SJSA1 (cell line): ENCODE data around the gene ARHGEF28. TPM values are rescaled to one million over a fixed set of nuclear protein-coding genes. Genes with fewer than 3 reads are reported as not detected.

ENCODE experiments used
- DNase-seq, 2 experiments: peaks; one replicate each; pipeline ENCODE4 v3.0.0-alpha.2; 2015 to 2020; ENCODE audit warnings: low spot score in 2 of 2, low read depth in 1 of 2
- H3K27ac ChIP-seq: fragments of 250-450 bp; sonication (Bioruptor Pico); 2 replicates; pipeline ENCODE4 v1.5.1; 2020; ENCODE audit warnings: mild to moderate bottlenecking, moderate library complexity
- H3K27me3 ChIP-seq: fragments of 250-450 bp; sonication (Bioruptor Pico); replicated peaks from 2 replicates; pipeline ENCODE4 v1.5.1; 2020; ENCODE audit warnings: mild to moderate bottlenecking, moderate library complexity
- H3K36me3 ChIP-seq: fragments of 250-450 bp; sonication (Bioruptor Pico); 2 replicates; pipeline ENCODE4 v1.5.1; 2020; ENCODE audit warnings: mild to moderate bottlenecking
- H3K4me1 ChIP-seq: fragments of 250-450 bp; sonication (Bioruptor Pico); replicated peaks from 2 replicates; pipeline ENCODE4 v1.6.1; 2021; ENCODE audit warnings: mild to moderate bottlenecking
- H3K4me3 ChIP-seq: fragments of 250-450 bp; sonication (Bioruptor Pico); 2 replicates; pipeline ENCODE4 v1.5.1; 2020; ENCODE audit warnings: mild to moderate bottlenecking
- H3K9me3 ChIP-seq: fragments of 250-450 bp; sonication (Bioruptor Pico); replicated peaks from 2 replicates; pipeline ENCODE4 v1.5.1; 2020; ENCODE audit warnings: mild to moderate bottlenecking
- total RNA-seq: library from RNA; depleted of rRNA; stranded (reverse); fragments of >200 nt; shearing (Covaris generic); gene quantifications from 2 replicates; pipeline ENCODE4 v1.2.3, GENCODE V29; 2014

ARHGEF28 gene
- total RNA-seq, 1 experiment from 2014 or later = 20.2 TPM

DNA sequence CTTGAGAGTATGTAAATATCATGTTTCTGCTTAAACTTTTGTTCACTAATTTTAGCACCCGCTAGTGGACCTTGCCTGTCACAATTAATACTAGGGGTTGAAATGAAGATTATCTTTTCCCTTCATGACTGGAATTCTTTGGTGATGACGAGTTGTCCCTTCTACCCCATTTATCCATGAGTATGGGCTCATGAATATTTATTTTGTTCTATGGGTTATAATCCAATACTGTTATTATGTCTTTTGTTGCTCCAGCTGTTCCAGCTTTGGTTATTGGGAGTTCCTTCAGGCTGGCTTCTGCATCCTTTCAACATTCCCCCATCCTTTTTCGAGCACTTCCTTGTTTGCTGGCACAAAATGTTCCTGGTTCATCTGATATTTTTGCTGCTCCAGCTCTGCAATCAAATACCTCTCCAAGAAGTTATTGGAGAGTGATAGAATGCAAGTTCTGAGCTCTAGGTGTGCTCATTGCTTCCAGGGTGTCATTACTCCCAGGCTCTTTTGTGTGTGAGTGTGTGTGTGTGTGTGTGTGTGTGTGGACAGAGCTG is 19.7 kb upstream of the ARHGEF28 start:
- Histone ChIP-seq H3K36me3 (no peaks in the 10 kb centered on the region), H3K27me3 (no peaks in the 10 kb centered on the region), H3K27ac (no peak overlapping the region), H3K9me3 (peaks cover 3% of the 10 kb centered on the region; the same call in 1 of the 2 replicates), H3K4me1 (peaks cover 18% of the 10 kb centered on the region), H3K4me3 (no peak overlapping the region)
- DNase-seq = no peak

DNA sequence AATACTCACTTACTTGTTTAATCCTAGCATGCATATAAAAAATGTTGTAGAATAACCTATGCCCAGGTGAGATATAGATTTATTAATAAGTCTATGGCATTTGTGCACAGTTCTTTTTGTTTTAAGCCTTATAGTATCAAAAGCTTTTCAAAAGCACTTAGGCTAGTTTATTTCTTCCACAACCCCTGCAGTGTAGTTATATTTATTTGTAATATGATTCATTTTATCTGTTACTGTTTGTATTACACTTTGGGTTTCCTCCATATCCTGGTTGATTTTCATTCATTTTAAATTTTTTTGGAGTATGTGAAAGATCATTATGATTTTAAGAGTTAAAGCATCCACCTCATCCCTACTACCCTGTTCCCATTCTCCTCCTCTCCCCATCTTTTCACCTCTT is 18.8 kb upstream of the ARHGEF28 start:
- Histone ChIP-seq H3K9me3 (no peaks in the 10 kb centered on the region), H3K36me3 (no peaks in the 10 kb centered on the region), H3K4me1 (peaks cover 18% of the 10 kb centered on the region), H3K4me3 (no peak overlapping the region), H3K27me3 (no peaks in the 10 kb centered on the region), H3K27ac (no peak overlapping the region)
- DNase-seq = no peak

DNA sequence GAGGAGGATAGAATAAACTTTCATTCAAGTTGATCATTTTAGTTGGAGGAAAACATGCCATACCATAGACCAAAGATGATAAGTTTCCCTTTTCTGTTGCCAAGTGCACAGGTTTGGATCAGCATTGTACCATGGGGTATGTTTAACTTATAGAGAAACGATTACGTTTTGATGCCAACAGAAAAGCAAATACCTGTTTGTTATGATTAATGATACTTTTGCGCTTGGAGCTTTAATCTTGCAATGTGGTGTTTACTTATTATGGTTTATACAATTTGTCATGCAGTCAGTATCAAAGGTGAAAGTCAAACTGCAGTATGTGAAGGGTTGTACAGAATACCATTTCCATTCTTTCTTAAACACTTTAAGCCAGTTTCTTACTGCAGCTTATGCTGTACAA is 13.2 kb upstream of the ARHGEF28 start:
- no peak for DNase-seq
- Histone ChIP-seq H3K36me3 (no peaks in the 10 kb centered on the region), H3K4me1 (peaks cover 4% of the 10 kb centered on the region), H3K27ac (no peak overlapping the region), H3K9me3 (no peaks in the 10 kb centered on the region), H3K27me3 (no peaks in the 10 kb centered on the region), H3K4me3 (no peak overlapping the region)

DNA sequence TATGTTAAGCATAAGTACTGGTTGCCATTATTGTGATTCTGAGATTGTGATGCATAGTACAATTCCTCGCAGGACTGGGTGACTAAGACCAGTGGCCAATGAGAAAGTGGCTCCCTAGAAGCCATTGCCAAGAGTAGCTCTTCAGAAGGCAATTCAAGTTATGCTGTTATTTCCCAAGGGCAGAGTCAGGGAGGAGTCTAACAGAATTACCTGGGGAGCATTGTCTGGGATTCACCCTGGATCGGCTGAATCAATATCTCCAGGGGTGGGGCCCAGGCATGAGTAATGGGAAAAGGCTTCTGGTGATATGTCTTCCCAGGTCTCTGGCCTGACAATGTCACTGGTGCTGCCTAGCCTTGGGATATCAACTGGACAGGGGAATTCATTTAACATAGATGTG is 10.9 kb upstream of the ARHGEF28 start:
- peaks cover 7% of the 10 kb centered on the region for H3K4me1 ChIP-seq
- no peaks in the 10 kb centered on the region for H3K27me3 ChIP-seq
- H3K36me3 ChIP-seq = no peaks in the 10 kb centered on the region
- no peaks in the 10 kb centered on the region for H3K9me3 ChIP-seq
- H3K27ac ChIP-seq = no peak overlapping the region
- no peak for DNase-seq
- no peak overlapping the region for H3K4me3 ChIP-seq

DNA sequence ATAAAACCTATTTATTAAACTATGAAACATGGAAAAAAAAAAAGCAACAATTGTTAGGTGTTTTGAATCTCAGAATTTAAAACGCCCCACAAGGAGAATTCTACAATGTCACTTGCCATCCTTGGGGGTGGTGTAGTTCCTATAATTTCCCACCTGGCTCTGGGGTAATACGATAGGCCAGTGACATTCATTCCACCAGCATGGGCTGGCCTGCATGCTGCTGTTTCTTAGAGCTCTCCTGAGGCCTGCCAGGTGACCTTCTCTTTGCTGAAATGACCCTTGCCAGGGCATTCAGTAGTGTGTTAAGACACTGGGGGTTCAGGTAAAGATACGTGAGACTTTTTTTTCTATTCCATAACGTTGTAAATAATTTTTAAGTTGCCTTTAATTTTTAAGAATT is 10.0 kb upstream of the ARHGEF28 start:
- no peaks in the 10 kb centered on the region for H3K36me3 ChIP-seq

DNA sequence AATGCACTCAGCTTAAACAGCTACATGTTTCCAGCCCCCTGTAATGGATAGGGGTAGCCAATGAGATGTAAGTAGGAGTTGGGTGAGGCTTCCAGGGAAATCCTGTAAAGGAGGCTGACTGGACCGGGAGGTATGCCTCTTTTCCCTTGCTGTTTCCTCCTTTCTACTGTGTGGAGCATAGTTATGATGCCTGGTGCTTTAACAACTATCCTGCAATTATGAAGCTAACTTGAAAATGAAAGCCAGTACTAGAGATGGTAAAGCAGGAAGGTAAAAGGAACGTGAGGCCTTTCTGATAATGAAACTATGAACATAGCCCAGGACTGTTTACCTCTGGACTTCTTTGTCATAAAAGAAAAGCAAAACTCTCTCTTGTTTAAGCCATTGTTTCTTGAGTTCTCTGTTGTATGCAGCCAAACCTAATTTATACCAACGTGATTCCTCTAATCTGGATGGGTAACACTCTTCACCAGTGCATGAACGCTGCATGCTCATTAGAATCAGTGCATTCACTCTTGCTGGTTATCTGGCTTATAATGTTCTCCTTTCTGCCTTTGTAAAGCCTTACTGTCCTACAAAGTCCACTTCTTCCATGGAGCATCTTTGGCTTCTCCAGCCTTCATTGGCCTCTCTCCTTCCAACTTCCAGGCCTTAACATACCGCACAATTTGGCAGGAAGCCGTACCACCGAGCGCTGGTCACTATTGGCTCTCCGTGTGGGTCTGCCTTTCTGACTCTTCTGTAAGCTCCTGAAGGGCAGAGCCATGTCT is 8.3 kb upstream of the ARHGEF28 start:
- no peaks in the 10 kb centered on the region for H3K36me3 ChIP-seq
- no peaks in the 10 kb centered on the region for H3K27me3 ChIP-seq
- H3K4me1 ChIP-seq = peaks cover 7% of the 10 kb centered on the region
- peak in 1 of 2 experiments; percentile 23 for DNase-seq
- no peaks in the 10 kb centered on the region for H3K9me3 ChIP-seq
- no peak overlapping the region for H3K27ac ChIP-seq
- no peak overlapping the region for H3K4me3 ChIP-seq

More for the DNA sequence above, 10.0 kb upstream of the ARHGEF28 start:
- no peak for DNase-seq
- no peaks in the 10 kb centered on the region for H3K27me3 ChIP-seq
- no peak overlapping the region for H3K27ac ChIP-seq
- H3K4me3 ChIP-seq = no peak overlapping the region
- peaks cover 7% of the 10 kb centered on the region for H3K4me1 ChIP-seq
- H3K9me3 ChIP-seq = no peaks in the 10 kb centered on the region

DNA sequence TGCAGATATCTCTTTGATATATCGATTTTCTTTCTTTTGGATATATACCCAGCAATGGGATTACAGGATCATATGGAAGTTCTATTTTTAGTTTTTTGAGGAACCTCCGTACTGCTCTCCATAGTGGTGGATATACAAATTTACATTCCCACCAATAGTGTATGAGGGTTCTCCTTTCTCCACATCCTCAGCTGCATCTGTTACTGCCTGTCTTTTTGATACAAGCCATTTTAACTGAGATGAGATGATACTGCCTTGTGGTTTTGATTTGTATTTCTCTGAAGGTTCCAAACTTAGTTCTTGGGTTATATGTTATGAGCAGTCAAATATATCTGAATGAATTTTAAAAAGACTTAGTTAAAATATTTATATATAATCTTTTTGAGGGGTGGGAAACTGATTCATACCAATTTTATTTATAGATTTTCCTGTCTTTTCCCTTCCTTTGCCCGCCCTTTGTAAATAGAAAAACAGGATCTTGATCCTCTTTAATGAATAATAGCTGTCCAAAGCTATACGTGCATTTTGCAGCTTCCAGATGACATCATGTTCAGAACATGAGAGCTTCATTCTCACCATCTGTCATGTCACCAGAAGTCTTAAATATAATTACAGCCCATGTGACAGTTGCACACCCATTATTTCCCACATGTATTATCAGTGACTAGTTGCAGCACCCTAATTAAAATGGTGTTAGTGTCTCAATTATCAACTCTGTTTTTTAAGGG is 6.2 kb upstream of the ARHGEF28 start:
- Histone ChIP-seq H3K4me3 (no peak overlapping the region), H3K27me3 (no peaks in the 10 kb centered on the region)
- no peak for DNase-seq

DNA sequence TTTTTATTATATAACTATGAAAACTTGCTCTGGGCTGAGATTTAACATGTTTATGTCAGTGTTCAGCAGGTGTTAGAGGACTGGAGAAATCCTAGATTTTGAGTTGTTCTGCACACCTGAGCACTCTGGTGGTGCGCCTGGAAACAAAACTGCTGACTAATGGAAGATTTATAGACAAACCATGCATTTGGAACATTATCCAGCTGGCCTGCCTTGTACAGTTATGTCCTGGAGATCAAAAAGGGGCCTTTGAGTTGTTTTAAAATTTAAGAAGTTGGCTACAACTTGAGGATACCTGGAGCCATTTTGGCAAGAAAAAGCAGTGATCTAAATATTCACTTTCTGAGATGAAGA is 5.7 kb upstream of the ARHGEF28 start:
- DNase-seq = no peak
- no peaks in the 10 kb centered on the region for H3K27me3 ChIP-seq
- H3K4me1 ChIP-seq = peaks cover 13% of the 10 kb centered on the region
- H3K27ac ChIP-seq = no peak overlapping the region
- no peaks in the 10 kb centered on the region for H3K9me3 ChIP-seq
- H3K36me3 ChIP-seq = no peaks in the 10 kb centered on the region
- H3K4me3 ChIP-seq = no peak overlapping the region

More for the DNA sequence above, 6.2 kb upstream of the ARHGEF28 start:
- Histone ChIP-seq H3K27ac (no peak overlapping the region), H3K9me3 (no peaks in the 10 kb centered on the region), H3K36me3 (no peaks in the 10 kb centered on the region), H3K4me1 (peaks cover 8% of the 10 kb centered on the region)

DNA sequence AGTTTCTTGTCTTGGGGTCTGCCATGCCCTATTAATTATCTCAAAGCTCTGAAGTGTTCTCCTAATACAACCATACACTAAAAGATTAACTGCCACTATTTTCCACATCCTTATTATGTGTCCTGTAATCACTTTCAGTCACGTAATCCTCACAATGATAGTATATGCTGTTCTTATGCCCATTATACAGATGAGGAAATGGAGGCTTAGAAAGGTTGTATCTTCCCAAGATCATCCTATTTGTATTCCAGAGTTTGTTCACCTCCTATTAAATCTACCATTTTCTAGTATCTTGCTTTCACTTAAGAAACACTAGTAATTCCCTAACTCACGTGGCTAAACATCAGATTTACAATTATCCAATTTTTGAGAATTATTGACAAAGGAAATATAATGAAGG is 2.9 kb upstream of the ARHGEF28 start:
- Histone ChIP-seq H3K4me3 (no peak overlapping the region), H3K9me3 (no peaks in the 10 kb centered on the region), H3K27me3 (no peaks in the 10 kb centered on the region), H3K27ac (no peak overlapping the region), H3K36me3 (peaks cover 6% of the 10 kb centered on the region; the same call in 1 of the 2 replicates), H3K4me1 (peaks cover 27% of the 10 kb centered on the region)
- DNase-seq = no peak

DNA sequence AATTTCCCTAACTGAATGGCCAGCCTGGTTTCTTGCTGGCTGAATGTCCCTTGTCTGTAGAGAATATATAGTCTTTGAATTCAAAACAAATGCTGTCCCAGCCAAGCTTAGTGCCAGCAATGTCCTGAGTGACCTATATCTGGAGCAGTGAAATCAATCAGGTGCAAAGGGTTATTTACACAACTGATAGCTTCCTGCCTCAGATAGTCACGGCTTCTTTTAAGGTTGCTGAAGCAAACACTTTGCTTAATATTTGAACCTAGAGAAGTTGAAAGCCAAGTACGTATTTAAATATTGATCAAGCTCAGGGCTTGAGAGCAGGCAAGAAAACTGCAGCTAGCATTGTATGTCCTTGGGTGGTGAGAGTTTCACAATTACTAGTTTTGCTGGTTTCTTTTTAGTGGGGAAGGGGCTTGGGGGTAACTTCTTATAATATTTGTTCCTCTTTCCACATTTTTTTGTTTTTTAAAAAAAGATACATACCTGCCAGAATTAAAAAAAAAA is 2.0 kb upstream of the ARHGEF28 start:
- Histone ChIP-seq H3K27me3 (no peaks in the 10 kb centered on the region), H3K36me3 (peaks cover 9% of the 10 kb centered on the region; the same call in 1 of the 2 replicates), H3K4me1 (peaks cover 29% of the 10 kb centered on the region), H3K4me3 (no peak overlapping the region), H3K27ac (no peak overlapping the region), H3K9me3 (no peaks in the 10 kb centered on the region)
- DNase-seq = no peak

DNA sequence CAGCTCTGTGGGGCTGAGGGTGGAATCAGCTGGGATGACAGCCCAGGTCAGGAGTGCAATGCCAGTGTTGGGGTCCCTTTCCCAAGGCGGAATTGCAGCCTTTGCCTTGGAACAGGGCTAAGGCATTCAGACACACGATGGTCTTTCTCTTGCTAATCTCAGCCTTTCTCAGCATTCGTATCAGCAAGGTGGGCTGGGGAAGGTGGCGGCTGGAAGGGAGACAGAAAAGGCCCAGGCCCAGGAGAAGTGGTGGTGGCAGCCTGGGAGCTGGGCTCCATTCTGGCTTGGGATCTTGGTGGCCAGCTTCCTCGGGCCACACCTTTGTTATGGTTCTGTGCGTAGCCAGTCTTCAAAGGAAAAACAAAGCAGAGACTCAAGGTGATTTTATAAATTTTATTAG is 1.1 kb upstream of the ARHGEF28 start:
- Histone ChIP-seq H3K27ac (no peak overlapping the region), H3K36me3 (peaks cover 9% of the 10 kb centered on the region; the same call in 1 of the 2 replicates), H3K4me1 (peaks cover 29% of the 10 kb centered on the region), H3K9me3 (no peaks in the 10 kb centered on the region), H3K4me3 (no peak overlapping the region), H3K27me3 (no peaks in the 10 kb centered on the region)
- DNase-seq = no peak

DNA sequence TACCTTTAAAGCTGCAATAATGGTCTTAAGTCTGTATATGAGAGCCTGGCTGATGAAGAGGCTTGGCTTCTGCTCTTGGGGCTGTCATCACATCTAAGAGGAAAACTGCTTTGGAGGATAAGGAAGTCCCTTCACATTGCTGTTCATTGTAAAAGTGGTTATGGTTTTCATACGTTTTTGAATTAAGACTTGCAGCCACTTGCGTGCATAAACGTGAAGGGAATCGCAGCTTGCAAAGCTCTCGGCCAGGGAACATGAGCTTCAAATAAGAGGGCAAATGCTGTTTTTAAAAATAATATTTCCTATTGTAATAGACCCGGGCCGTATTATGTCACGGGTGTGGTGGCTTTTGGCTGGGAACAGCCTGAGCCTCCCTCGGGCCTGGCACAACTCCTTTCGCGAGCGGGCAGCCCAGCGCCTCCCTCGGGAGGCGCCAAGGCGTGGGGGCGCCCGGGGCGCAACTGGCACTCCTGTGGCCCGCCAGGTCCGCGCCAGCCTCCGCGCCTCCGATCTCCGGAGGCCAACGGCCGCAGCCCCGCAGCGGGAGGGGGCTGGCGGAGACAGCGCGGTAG is 538 bp upstream of the ARHGEF28 start:
- Histone ChIP-seq H3K4me3 (peak overlapping the region; percentile 81), H3K4me1 (peaks cover 29% of the 10 kb centered on the region), H3K27ac (peak overlapping the region; percentile 89), H3K36me3 (peaks cover 9% of the 10 kb centered on the region; the same call in 1 of the 2 replicates), H3K9me3 (no peaks in the 10 kb centered on the region), H3K27me3 (no peaks in the 10 kb centered on the region)
- no peak for DNase-seq

DNA sequence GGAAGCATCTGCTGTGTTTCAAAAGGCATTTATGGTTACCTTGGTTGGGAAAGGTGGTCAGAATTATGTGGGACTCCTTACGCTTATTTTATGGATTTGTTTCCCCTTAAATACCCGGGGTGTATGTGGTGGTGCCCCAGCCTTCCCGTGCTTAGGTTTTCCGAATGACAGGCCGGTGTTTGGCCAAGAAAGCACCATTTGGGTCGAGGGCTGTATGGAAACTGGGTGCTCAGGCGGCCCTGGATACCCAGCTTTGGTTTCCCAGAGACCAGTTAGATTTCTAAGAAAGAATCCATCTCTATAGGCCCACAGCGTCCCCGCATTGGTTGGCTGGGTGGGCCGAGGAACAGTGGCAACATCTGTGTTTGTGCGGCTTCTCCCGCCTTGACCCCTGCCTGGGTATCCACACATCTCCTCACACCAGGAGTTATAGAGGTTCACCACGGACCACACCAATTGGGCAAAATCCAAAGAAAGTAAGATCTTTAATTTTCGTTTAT is 868 bp downstream of the ARHGEF28 start:
- H3K27me3 ChIP-seq = no peaks in the 10 kb centered on the region
- H3K27ac ChIP-seq = peak overlapping the region; percentile 89; the same call in 1 of the 2 replicates
- no peaks in the 10 kb centered on the region for H3K9me3 ChIP-seq

More for the DNA sequence above, 868 bp downstream of the ARHGEF28 start:
- Histone ChIP-seq H3K4me1 (peaks cover 29% of the 10 kb centered on the region), H3K4me3 (peak overlapping the region; percentile 81), H3K36me3 (peaks cover 9% of the 10 kb centered on the region; the same call in 1 of the 2 replicates)
- no peak for DNase-seq
